A549 (cell line): ENCODE results near the gene CRYBA1. TPM values are rescaled to one million over a fixed set of nuclear protein-coding genes. Genes with fewer than 3 reads are reported as not detected.
A peak's percentile ranks its signal among the peaks of the same experiment; 100 is the strongest.

Experiments
- ATAC-seq, 2 experiments: fragments of 200-7000 bp in 1 of 2; fragments of >200 bp in 1 of 2; cut with Nextera tagmentation in 1 of 2; cut with Tn5 transposase in 1 of 2; 3 replicates each; pipeline versions ENCODE4 v1.8.0 to v1.9.1; 2018 to 2020; ENCODE audit warnings: mild to moderate bottlenecking in 1 of 2, moderate library complexity in 1 of 2
- CTCF ChIA-PET: fragments of 300-600 bp; sonication (Branson Sonifier 250); formaldehyde crosslinking; extraction: SDS; loops from one replicate; lab custom pipeline; 2021; ENCODE audit warnings: antibody characterized with exemption, inconsistent platforms; lab: Yijun Ruan, JAX
- POLR2A ChIA-PET: fragments of 350-600 bp; formaldehyde crosslinking; extraction: SDS; loops from one replicate; lab custom pipeline; 2021; ENCODE audit warnings: antibody characterized with exemption, inconsistent platforms; lab: Yijun Ruan, JAX
- DNase-seq, 2 experiments: peaks; one replicate each; pipeline versions ENCODE4 v3.0.0 to v3.0.0-alpha.2; 2011 to 2016; ENCODE audit warnings: low read depth in 1 of 2, low spot score in 1 of 2
- FAIRE-seq: peaks from 2 replicates; lab custom pipeline; 2011; peaks lifted over from hg19 to GRCh38; lab: Jason Lieb, UNC
- H3K27ac ChIP-seq, 2 experiments: fragments of >200 bp; sonication (Bioruptor Twin); formaldehyde crosslinking; 3 replicates each; pipeline ENCODE4 v1.5.1; 2016 to 2017
- H3K4me1 ChIP-seq: fragments of >200 bp; sonication (Bioruptor Twin); formaldehyde crosslinking; 3 replicates; pipeline ENCODE4 v1.6.1; 2016
- H3K4me2 ChIP-seq: fragments of >200 bp; sonication (Bioruptor Twin); formaldehyde crosslinking; 3 replicates; pipeline ENCODE4 v1.6.1; 2016
- H3K4me3 ChIP-seq: fragments of >200 bp; sonication (Bioruptor Twin); formaldehyde crosslinking; 3 replicates; pipeline ENCODE4 v1.5.1; 2016
- H3K9me3 ChIP-seq: fragments of >200 bp; sonication (Bioruptor Twin); formaldehyde crosslinking; 3 replicates; pipeline ENCODE4 v1.6.1; 2016
- CEBPB ChIP-seq, 2 experiments: fragments of >200 bp in 1 of 2; sonication (Bioruptor Twin) in 1 of 2; formaldehyde crosslinking in 1 of 2; IDR thresholded peaks; 2 replicates each; pipeline ENCODE4 v1.6.1; 2012 to 2016
- EP300 ChIP-seq, 2 experiments: fragments of >200 bp; sonication (Bioruptor Twin); formaldehyde crosslinking; IDR thresholded peaks; 2 replicates in 1 of 2; 3 replicates in 1 of 2; pipeline ENCODE4 v1.6.1; 2016 to 2017
- JUN ChIP-seq, 2 experiments: fragments of >200 bp; sonication (Bioruptor Twin); formaldehyde crosslinking; IDR thresholded peaks; 2 replicates in 1 of 2; 3 replicates in 1 of 2; pipeline ENCODE4 v1.6.1; 2016 to 2017
- MAFK ChIP-seq: fragments of 450-650 bp; IDR thresholded peaks from 2 replicates; pipeline ENCODE4 v1.6.1; 2014; ENCODE audit not compliant: partially characterized antibody
- PHF8 ChIP-seq: fragments of 200-600 bp; sonication (generic); IDR thresholded peaks from 2 replicates; pipeline ENCODE4 v1.6.1; 2016; ENCODE audit warnings: low read depth, mild to moderate bottlenecking, antibody characterized with exemption, moderate library complexity, borderline replicate concordance
- POLR2A ChIP-seq: IDR thresholded peaks from 2 replicates; pipeline ENCODE4 v1.6.1; 2012; ENCODE audit warnings: mild to moderate bottlenecking, low read length
- POLR2AphosphoS2 ChIP-seq: conservative IDR thresholded peaks from 2 replicates; pipeline ENCODE4 v1.6.1; 2012; ENCODE audit warnings: low read length, improper control_type of control experiment, inconsistent platforms
- RAD21 ChIP-seq, 2 experiments: fragments of >200 bp in 1 of 2; sonication (Bioruptor Twin) in 1 of 2; formaldehyde crosslinking in 1 of 2; IDR thresholded peaks in 1 of 2; conservative IDR thresholded peaks in 1 of 2; 2 replicates in 1 of 2; 3 replicates in 1 of 2; pipeline ENCODE4 v1.6.1; 2012 to 2018; ENCODE audit warnings: inconsistent platforms in 1 of 2
- RFX5 ChIP-seq: fragments of 450-650 bp; IDR thresholded peaks from 2 replicates; pipeline ENCODE4 v1.7.1; 2014; ENCODE audit warnings: antibody characterized with exemption, mild to moderate bottlenecking, moderate library complexity
- SMC3 ChIP-seq: fragments of >200 bp; sonication (Bioruptor Twin); formaldehyde crosslinking; IDR thresholded peaks from 3 replicates; pipeline ENCODE4 v1.6.1; 2018; ENCODE audit warnings: inconsistent platforms
- WGBS: methylation state at CpG from one replicate; pipeline ENCODE4 v1.1.6; 2017; ENCODE audit errors: missing lambda C conversion rate; 5-methylcytosine and 5-hydroxymethylcytosine counted together
- polyA plus RNA-seq, 4 experiments: library from polyadenylated mRNA; depleted of rRNA in 3 of 4; stranded (reverse); fragments of >200 nt; fragmentation: RNase III in 1 of 4; extraction: RNeasy Plus Mini Kit Qiagen cat#74134 plus additional on column Dnase treatment in 1 of 4; gene quantifications; 2 replicates in 3 of 4; 3 replicates in 1 of 4; pipeline ENCODE4 v1.2.3, GENCODE V29; 2011 to 2017
- TF ChIP-seq, protein P1 (sequence below): IDR thresholded peaks from 2 replicates; pipeline ENCODE4 v1.6.1; 2012
- TF ChIP-seq, protein P2 (sequence below): fragments of 150-350 bp; IDR thresholded peaks from 2 replicates; pipeline ENCODE4 v1.6.1; 2014; ENCODE audit warnings: low read depth, mild to moderate bottlenecking, low read length
- TF ChIP-seq, protein P3 (sequence below): IDR thresholded peaks from 2 replicates; pipeline ENCODE4 v1.6.1; 2012; ENCODE audit warnings: low read depth, borderline replicate concordance
- TF ChIP-seq, protein P4 (sequence below): IDR thresholded peaks from 2 replicates; pipeline ENCODE4 v1.6.1; 2012
- TF ChIP-seq, protein P5 (sequence below): fragments of >200 bp; sonication (Bioruptor Twin); formaldehyde crosslinking; IDR thresholded peaks from 3 replicates; pipeline ENCODE4 v1.6.1; 2016
- TF ChIP-seq, protein P6 (sequence below): fragments of 450-650 bp; IDR thresholded peaks from 2 replicates; pipeline ENCODE4 v1.6.1; 2014; ENCODE audit warnings: antibody characterized with exemption
- TF ChIP-seq, protein P7 (sequence below): fragments of >200 bp; sonication (Bioruptor Twin); formaldehyde crosslinking; IDR thresholded peaks from 2 replicates; pipeline ENCODE4 v1.6.1; 2016

The CRYBA1 gene
- polyA plus RNA-seq, 2 of the 4 experiments (the other 2 are of a cell fraction): 0.10 to 0.12 TPM

DNA sequence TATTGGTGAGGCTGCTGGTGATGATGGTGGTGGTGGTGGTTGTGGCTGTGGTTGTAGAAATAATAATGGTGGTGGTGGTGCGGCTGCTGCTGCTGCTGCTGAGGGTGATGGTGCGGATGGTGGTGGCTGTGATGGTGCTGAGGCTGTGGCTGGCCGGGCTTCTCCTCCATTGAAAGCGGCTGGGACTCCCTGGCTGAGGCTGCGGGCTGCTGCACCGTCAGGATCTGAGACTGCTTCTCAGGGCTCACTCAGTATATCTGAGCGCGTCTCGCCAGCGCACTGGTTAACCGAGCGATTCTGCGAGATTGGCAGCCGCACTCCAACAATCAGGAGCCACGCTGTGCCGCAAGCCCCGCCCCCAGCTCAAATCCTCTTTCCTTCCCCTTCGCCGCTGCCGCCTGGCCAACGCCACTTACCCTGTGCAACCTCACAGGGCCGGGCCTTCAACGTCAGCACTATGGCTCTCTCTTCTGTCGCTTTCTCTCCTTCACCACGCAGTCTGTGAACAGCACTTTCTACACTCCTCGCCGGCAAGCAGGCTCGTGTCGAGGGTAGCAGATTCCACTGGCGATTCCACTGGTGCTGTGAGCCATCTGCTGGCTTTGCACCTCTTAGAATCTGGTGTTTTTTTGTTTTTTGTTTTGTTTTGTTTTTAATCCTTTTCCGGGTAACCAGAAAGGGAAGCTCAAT, 47.4 kb downstream of the CRYBA1 start, which contains the start of gene NUFIP2:
Gene NUFIP2, minus strand, starts transcription at position 259 of the 690 bp plus-strand sequence. Its CDS starts 89 bp downstream, at position 170.
- Histone ChIP-seq H3K9me3 (no peaks in the 10 kb centered on the region), H3K4me1 (peaks cover 25% of the 10 kb centered on the region), H3K27ac (peak within 1 kb of the TSS; percentile 91 to 98), H3K4me3 (peak within 1 kb of the TSS; percentile 72), H3K4me2 (peak within 1 kb of the TSS; percentile 97)
- ATAC-seq: peak; percentile 83 to 97
- FAIRE-seq: peak; percentile 98
- POLR2A ChIA-PET: interaction anchor here (0.6 to 3.3 kb wide), 49 partner anchors 9 to 574 kb away, joined by 3 to 73 read pairs (median 5); partner anchors contain the start of genes MYO18A, RPL23A and TAOK1
- CTCF ChIA-PET: interaction anchor here (0.5 to 1.8 kb wide), 13 partner anchors 9 to 519 kb away, joined by 3 to 8 read pairs (median 4); partner anchors contain the start of gene MYO18A
- DNase-seq: peak; percentile 99 to 100
- TF ChIP-seq POLR2AphosphoS2 (no peak), JUN (IDR thresholded peaks at IDR 0.05) (peak; percentile 97 to 99), MAFK (peak; percentile 77), SMC3 (0 out of 3 replicates have a peak, but pooled peaks have one; percentile 9), RAD21 (conservative IDR thresholded peaks at IDR 0.05 in 1 of 2, IDR thresholded peaks at IDR 0.05 in 1 of 2) (0 out of 5 replicates have a peak, but pooled peaks have one; percentile 3 to 15), POLR2A (peak; percentile 99), RFX5 (peak; percentile 40; the same call in 1 of the 2 replicates), EP300 (IDR thresholded peaks at IDR 0.05) (no peak), PHF8 (peak; percentile 56), CEBPB (IDR thresholded peaks at IDR 0.05) (peak in 1 of 2 experiments; percentile 4; a peak in 1 of 4 replicates)
- TF ChIP-seq, protein P1, sequence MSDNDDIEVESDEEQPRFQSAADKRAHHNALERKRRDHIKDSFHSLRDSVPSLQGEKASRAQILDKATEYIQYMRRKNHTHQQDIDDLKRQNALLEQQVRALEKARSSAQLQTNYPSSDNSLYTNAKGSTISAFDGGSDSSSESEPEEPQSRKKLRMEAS: peak; percentile 88
- TF ChIP-seq, protein P2, sequence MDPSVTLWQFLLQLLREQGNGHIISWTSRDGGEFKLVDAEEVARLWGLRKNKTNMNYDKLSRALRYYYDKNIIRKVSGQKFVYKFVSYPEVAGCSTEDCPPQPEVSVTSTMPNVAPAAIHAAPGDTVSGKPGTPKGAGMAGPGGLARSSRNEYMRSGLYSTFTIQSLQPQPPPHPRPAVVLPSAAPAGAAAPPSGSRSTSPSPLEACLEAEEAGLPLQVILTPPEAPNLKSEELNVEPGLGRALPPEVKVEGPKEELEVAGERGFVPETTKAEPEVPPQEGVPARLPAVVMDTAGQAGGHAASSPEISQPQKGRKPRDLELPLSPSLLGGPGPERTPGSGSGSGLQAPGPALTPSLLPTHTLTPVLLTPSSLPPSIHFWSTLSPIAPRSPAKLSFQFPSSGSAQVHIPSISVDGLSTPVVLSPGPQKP: no peak
- TF ChIP-seq, protein P3, sequence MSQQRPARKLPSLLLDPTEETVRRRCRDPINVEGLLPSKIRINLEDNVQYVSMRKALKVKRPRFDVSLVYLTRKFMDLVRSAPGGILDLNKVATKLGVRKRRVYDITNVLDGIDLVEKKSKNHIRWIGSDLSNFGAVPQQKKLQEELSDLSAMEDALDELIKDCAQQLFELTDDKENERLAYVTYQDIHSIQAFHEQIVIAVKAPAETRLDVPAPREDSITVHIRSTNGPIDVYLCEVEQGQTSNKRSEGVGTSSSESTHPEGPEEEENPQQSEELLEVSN: peak; percentile 46; the same call in 1 of the 2 replicates
- TF ChIP-seq, protein P4, sequence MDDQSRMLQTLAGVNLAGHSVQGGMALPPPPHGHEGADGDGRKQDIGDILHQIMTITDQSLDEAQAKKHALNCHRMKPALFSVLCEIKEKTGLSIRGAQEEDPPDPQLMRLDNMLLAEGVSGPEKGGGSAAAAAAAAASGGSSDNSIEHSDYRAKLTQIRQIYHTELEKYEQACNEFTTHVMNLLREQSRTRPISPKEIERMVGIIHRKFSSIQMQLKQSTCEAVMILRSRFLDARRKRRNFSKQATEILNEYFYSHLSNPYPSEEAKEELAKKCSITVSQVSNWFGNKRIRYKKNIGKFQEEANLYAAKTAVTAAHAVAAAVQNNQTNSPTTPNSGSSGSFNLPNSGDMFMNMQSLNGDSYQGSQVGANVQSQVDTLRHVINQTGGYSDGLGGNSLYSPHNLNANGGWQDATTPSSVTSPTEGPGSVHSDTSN: peak; percentile 97
- TF ChIP-seq, protein P5, sequence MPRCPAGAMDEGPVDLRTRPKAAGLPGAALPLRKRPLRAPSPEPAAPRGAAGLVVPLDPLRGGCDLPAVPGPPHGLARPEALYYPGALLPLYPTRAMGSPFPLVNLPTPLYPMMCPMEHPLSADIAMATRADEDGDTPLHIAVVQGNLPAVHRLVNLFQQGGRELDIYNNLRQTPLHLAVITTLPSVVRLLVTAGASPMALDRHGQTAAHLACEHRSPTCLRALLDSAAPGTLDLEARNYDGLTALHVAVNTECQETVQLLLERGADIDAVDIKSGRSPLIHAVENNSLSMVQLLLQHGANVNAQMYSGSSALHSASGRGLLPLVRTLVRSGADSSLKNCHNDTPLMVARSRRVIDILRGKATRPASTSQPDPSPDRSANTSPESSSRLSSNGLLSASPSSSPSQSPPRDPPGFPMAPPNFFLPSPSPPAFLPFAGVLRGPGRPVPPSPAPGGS: peak; percentile 99
- TF ChIP-seq, protein P6, sequence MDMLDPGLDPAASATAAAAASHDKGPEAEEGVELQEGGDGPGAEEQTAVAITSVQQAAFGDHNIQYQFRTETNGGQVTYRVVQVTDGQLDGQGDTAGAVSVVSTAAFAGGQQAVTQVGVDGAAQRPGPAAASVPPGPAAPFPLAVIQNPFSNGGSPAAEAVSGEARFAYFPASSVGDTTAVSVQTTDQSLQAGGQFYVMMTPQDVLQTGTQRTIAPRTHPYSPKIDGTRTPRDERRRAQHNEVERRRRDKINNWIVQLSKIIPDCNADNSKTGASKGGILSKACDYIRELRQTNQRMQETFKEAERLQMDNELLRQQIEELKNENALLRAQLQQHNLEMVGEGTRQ: no peak
- under 1% methylated on average over 31 of the region's 31 CpGs for WGBS

DNA sequence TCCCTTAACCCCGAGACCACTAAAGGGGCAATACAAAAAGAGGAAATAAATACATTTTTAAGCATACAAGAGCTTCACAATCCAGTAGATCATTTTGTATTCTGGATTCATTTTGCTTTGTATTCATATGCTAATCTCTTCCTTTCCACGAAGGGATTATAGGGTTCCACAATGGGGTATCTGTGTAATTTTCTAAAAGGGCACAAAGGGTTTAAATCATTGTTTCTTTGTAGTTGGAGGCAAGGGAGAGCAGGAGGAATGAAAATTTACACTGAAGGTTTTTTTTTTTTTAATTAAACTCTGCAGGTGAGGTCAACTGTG, 47.9 kb downstream of the CRYBA1 start:
- peak overlapping the region; percentile 72 for H3K4me2 ChIP-seq
- H3K9me3 ChIP-seq: no peaks in the 10 kb centered on the region
- CTCF ChIA-PET: interaction anchor here (0.5 to 1.8 kb wide), 13 partner anchors 9 to 518 kb away, joined by 3 to 8 read pairs (median 4); partner anchors contain the start of gene MYO18A
- DNase-seq: no peak
- peak overlapping the region; percentile 43 for H3K4me3 ChIP-seq
- peaks cover 20% of the 10 kb centered on the region for H3K4me1 ChIP-seq
- FAIRE-seq: no peak
- TF ChIP-seq, protein P7, sequence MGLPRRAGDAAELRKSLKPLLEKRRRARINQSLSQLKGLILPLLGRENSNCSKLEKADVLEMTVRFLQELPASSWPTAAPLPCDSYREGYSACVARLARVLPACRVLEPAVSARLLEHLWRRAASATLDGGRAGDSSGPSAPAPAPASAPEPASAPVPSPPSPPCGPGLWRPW: no peak
- TF ChIP-seq PHF8: 0 out of 2 replicates have a peak, but pooled peaks have one; percentile 48
- TF ChIP-seq, all 56 proteins: peak for 1
- ATAC-seq: no peak
- H3K27ac ChIP-seq: peak overlapping the region; percentile 86
- POLR2A ChIA-PET: interaction anchor here (0.6 to 3.3 kb wide), 46 partner anchors 9 to 575 kb away, joined by 3 to 73 read pairs (median 5); partner anchors contain the start of genes MYO18A, RPL23A and TAOK1
- WGBS: 4% methylated on average over 2 of the region's 2 CpGs
